ENCODE measurements around the gene BOK.

The BOK gene

DNA sequence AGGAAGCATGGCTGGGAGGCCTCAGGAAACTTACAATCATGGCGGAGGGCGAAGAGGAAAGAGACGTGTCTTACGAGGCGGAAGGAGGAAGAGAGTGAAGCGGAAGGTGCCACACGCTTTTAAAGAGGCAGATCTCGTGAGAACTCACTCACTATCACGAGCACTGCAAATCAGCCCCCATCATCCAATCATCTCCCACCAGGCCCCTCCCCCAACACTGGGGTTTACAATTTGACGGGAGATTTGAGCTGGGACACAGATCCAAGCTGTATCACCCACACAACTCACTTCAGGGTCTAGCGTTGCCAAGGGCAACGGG lies 5.1 kb upstream of the BOK start:
- TF ChIP-seq, protein P1, sequence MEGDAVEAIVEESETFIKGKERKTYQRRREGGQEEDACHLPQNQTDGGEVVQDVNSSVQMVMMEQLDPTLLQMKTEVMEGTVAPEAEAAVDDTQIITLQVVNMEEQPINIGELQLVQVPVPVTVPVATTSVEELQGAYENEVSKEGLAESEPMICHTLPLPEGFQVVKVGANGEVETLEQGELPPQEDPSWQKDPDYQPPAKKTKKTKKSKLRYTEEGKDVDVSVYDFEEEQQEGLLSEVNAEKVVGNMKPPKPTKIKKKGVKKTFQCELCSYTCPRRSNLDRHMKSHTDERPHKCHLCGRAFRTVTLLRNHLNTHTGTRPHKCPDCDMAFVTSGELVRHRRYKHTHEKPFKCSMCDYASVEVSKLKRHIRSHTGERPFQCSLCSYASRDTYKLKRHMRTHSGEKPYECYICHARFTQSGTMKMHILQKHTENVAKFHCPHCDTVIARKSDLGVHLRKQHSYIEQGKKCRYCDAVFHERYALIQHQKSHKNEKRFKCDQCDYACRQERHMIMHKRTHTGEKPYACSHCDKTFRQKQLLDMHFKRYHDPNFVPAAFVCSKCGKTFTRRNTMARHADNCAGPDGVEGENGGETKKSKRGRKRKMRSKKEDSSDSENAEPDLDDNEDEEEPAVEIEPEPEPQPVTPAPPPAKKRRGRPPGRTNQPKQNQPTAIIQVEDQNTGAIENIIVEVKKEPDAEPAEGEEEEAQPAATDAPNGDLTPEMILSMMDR (conservative IDR thresholded peaks at IDR 0.05; ENCODE audit: low read depth, low read length), result no peak

GRCh38 chr2:241553981-241554380 lies 4.6 kb upstream of the BOK start:
- TF ChIP-seq, protein P1 (conservative IDR thresholded peaks at IDR 0.05; ENCODE audit: low read depth, low read length), result no peak
- DNase-seq (ENCODE audit: low read depth), result no peak
- H3K4me3 ChIP-seq (ENCODE audit: low read length), result no peak overlapping the region

More for the DNA sequence above, 5.1 kb upstream of the BOK start:
- no peak overlapping the region for H3K4me3 ChIP-seq (ENCODE audit: low read length)
- no peak for DNase-seq (ENCODE audit: low read depth)

DNA sequence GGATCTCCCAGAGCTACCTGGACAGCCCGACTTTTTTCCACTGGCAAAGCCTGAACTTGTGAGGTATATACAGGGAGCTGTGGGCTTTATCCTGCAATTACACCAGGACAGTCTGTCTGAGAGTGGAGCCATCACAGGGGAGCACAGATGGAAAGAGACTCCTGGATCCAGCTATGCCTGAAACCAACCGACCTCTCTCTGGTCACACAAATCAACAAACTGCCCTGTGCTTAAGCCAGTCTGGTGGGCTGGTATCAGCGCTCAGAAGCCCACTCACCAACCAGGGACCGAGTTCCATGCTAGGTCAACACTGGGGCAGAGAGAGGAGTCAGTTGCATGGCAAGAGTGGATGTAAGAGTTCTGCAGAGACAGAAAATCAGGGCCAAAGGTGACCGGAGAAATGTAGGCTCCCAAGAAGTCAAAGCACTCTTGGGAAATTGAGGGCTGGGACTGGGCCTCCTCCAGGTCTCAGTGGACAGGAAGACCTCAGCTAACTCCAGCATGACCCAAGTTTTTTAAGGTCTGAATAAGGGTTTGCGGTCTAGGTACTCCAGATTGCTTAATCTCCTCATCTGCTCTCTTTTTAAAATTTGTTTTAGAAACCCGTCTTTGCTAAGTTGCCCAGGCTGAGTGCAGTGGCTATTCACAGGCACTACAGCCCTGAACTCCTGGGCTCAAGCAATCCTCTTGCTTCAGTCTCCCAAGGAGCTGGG lies 3.8 kb upstream of the BOK start:
- H3K4me3 ChIP-seq (ENCODE audit: low read length), result no peak overlapping the region
- no peak for DNase-seq (ENCODE audit: low read depth)
- TF ChIP-seq, protein P1 (conservative IDR thresholded peaks at IDR 0.05; ENCODE audit: low read depth, low read length), result no peak

GRCh38 chr2:241555711-241556110 lies 2.8 kb upstream of the BOK start:
- no peak for DNase-seq (ENCODE audit: low read depth)
- no peak overlapping the region for H3K4me3 ChIP-seq (ENCODE audit: low read length)
- TF ChIP-seq, protein P1 (conservative IDR thresholded peaks at IDR 0.05; ENCODE audit: low read depth, low read length), result no peak

GRCh38 chr2:241556746-241557145 lies 1.8 kb upstream of the BOK start:
- no peak for DNase-seq (ENCODE audit: low read depth)
- TF ChIP-seq, protein P1 (conservative IDR thresholded peaks at IDR 0.05; ENCODE audit: low read depth, low read length), result no peak
- no peak overlapping the region for H3K4me3 ChIP-seq (ENCODE audit: low read length)

- DNase-seq (ENCODE audit: low read depth), result no peak
- H3K4me3 ChIP-seq (ENCODE audit: low read length), result peak overlapping the region; percentile 62
- TF ChIP-seq, protein P1 (conservative IDR thresholded peaks at IDR 0.05; ENCODE audit: low read depth, low read length), result no peak
Measured at GRCh38 chr2:241559323-241560161, 997 bp downstream of the BOK start.
